ENCODE measurements around the gene GRM8. TPM values are rescaled to one million over a fixed set of nuclear protein-coding genes. Genes with fewer than 3 reads are reported as not detected.

Gene GRM8
- total RNA-seq, 3 donors from 2014 or later = not detected

DNA sequence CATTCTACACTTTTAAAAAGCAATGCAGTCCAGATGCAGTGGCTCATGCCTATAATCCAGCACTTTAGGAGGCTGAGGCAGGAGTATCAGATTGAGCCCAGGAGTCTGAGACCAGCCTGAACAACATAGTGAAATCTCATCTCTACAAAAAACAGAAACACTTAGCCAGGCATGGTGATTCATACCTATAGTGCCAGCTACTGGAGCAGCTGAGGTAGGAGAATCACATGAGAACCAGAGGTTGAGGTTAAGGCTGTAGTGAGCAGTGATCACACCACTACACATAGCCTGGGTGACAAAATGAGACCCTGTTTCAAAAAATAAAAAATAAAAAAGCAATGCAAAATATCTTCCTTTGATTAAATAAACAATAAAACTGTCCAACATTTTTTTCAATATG is 205.2 kb downstream of the GRM8 start:
- Histone ChIP-seq H3K4me1 (no peaks in the 10 kb centered on the region), H3K27ac (no peak overlapping the region), H3K4me3 (no peak overlapping the region), H3K9me3 (no peaks in the 10 kb centered on the region), H3K27me3 (no peaks in the 10 kb centered on the region), H3K36me3 (no peaks in the 10 kb centered on the region)
- intact Hi-C loops (cut with DNase I; ENCODE audit: low total_unique reads) = no loop called here
- TF ChIP-seq POLR2A (IDR thresholded peaks at IDR 0.05) = no peak
- TF ChIP-seq, protein P1, sequence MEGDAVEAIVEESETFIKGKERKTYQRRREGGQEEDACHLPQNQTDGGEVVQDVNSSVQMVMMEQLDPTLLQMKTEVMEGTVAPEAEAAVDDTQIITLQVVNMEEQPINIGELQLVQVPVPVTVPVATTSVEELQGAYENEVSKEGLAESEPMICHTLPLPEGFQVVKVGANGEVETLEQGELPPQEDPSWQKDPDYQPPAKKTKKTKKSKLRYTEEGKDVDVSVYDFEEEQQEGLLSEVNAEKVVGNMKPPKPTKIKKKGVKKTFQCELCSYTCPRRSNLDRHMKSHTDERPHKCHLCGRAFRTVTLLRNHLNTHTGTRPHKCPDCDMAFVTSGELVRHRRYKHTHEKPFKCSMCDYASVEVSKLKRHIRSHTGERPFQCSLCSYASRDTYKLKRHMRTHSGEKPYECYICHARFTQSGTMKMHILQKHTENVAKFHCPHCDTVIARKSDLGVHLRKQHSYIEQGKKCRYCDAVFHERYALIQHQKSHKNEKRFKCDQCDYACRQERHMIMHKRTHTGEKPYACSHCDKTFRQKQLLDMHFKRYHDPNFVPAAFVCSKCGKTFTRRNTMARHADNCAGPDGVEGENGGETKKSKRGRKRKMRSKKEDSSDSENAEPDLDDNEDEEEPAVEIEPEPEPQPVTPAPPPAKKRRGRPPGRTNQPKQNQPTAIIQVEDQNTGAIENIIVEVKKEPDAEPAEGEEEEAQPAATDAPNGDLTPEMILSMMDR (IDR thresholded peaks at IDR 0.05) = no peak
- TF ChIP-seq POLR2AphosphoS5 (IDR thresholded peaks at IDR 0.05) = no peak
- no peak for DNase-seq (ENCODE audit: low spot score in 2 of 2)

DNA sequence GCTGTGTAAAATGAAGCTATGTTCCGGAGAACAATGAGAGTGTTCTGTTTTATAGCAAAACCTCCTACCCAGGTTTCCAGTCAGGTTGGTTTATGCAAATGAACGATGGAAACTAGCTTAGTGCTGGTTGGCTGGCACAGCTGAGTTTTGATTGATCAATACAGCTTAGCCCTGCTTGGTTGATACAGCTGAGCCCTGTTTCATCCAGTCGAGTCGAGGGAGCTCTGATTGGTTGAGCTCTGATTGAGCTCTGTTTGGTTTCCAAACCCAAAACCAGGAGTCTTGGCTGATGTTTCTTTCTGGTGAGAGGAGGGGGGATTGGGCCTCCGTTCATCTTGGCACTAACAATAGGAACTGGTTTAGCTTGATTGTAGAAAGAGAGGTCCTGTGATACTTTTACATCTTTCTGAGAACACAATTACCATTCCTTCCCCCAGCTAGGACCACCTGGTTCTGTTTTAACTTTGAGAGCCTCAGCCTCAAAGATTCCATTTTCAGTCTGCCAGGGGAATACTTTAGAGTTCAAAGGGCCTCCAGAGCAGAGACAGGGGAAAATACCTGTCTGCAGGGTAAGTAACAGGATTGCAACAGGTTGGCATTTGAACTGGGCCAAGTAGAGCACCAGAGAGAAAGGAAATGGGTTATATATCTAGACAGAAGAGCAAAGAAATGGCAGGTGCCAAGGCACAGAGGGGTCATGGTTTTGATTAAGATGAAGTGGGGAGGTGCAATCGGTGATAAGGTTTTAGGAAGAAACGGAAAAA is 210.9 kb downstream of the GRM8 start:
- Histone ChIP-seq H3K4me3 (no peak overlapping the region), H3K27ac (no peak overlapping the region), H3K36me3 (no peaks in the 10 kb centered on the region), H3K4me1 (no peaks in the 10 kb centered on the region), H3K9me3 (no peaks in the 10 kb centered on the region), H3K27me3 (no peaks in the 10 kb centered on the region)
- TF ChIP-seq, protein P1 (IDR thresholded peaks at IDR 0.05) = no peak
- TF ChIP-seq POLR2AphosphoS5 (IDR thresholded peaks at IDR 0.05) = no peak
- TF ChIP-seq POLR2A (IDR thresholded peaks at IDR 0.05) = no peak
- no peak for DNase-seq (ENCODE audit: low spot score in 2 of 2)
- intact Hi-C loops (cut with DNase I; ENCODE audit: low total_unique reads) = no loop called here

DNA sequence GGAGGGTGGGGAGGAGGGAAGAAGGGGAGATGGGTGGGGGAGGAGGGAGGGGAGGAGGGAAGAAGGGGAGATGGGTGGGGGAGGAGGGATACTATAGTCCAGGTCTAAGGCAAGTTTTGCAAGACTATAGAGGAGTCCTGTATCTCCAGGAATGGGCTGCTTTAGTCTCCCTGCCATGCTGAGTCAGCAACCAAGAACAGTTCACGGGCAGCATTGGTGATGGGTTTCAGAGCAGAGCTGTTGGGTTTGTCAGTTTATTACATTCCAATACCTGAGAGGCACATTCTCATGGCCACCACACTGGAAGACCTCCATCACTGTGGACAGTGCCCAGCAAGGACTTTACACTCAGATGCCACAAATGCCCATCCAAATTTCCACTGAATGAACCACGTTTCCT is 212.7 kb downstream of the GRM8 start:
- intact Hi-C loops (cut with DNase I; ENCODE audit: low total_unique reads) = no loop called here
- H3K27ac ChIP-seq = no peak overlapping the region
- no peak for TF ChIP-seq POLR2AphosphoS5 (IDR thresholded peaks at IDR 0.05)
- TF ChIP-seq, protein P1 (IDR thresholded peaks at IDR 0.05) = no peak
- no peak for TF ChIP-seq POLR2A (IDR thresholded peaks at IDR 0.05)

DNA sequence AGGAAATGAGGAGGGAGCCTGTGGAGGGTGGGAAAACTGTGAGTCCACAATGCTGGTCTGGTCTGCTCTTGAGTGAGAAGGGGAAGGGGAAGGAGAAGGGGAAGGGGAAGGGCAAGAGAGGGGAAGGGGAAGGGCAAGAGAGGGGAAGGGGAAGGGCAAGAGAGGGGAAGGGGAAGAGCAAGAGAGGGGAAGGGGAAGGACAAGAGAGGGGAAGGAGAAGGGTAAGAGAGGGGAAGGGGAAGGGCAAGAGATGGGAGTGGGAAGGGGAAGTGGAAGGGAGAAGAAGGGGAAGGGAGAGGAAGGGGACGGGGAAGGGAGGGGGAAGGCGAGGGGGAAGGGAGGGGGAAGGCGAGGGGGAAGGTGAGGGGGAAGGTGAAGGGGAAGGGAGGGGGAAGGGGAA is 213.2 kb downstream of the GRM8 start:
- no peak overlapping the region for H3K27ac ChIP-seq
- no peak overlapping the region for H3K4me3 ChIP-seq
- H3K4me1 ChIP-seq = no peaks in the 10 kb centered on the region
- no peak for DNase-seq (ENCODE audit: low spot score in 2 of 2)
- no peaks in the 10 kb centered on the region for H3K9me3 ChIP-seq
- intact Hi-C loops (cut with DNase I; ENCODE audit: low total_unique reads) = no loop called here
- H3K36me3 ChIP-seq = no peaks in the 10 kb centered on the region
- H3K27me3 ChIP-seq = no peaks in the 10 kb centered on the region
- TF ChIP-seq POLR2A (IDR thresholded peaks at IDR 0.05) = no peak
- no peak for TF ChIP-seq POLR2AphosphoS5 (IDR thresholded peaks at IDR 0.05)
- TF ChIP-seq, protein P1 (IDR thresholded peaks at IDR 0.05) = no peak

More for the DNA sequence above, 212.7 kb downstream of the GRM8 start:
- H3K36me3 ChIP-seq = no peaks in the 10 kb centered on the region
- no peaks in the 10 kb centered on the region for H3K9me3 ChIP-seq
- no peaks in the 10 kb centered on the region for H3K4me1 ChIP-seq
- H3K27me3 ChIP-seq = no peaks in the 10 kb centered on the region
- no peak for DNase-seq (ENCODE audit: low spot score in 2 of 2)
- H3K4me3 ChIP-seq = no peak overlapping the region

DNA sequence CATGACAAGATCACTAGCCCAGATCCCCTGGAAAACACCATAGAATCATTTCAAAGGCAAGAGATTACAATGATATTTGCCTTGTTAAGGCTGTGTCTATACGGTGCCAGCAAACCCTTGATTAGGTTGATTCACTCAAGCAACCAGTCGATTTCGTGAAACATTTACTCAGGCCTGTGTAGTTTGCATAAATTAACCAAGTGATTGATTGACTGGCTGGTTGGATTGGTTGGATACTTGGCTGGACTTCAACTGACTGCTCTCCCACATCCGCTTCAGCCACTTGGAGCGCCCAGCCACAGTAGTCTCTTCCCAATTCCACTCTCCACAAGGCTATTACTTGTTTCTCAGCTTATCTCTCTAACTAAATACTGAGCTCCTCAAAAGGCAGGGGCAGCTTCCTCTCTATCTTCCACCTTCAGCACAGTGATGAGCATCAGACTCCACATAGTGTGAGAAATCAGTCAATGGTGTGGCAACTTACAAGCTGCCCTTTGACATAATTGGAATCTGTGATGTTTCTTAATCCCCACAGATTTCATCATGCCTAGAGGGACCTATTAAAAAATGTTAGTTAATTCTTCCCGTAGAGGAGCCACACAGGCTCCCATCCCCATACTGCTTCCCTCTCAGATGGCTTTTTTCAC is 217.4 kb downstream of the GRM8 start:
- no peaks in the 10 kb centered on the region for H3K4me1 ChIP-seq
- H3K36me3 ChIP-seq = no peaks in the 10 kb centered on the region
- no peak overlapping the region for H3K4me3 ChIP-seq
- TF ChIP-seq POLR2AphosphoS5 (IDR thresholded peaks at IDR 0.05) (no peak), POLR2A (IDR thresholded peaks at IDR 0.05) (no peak)
- TF ChIP-seq, protein P1 (IDR thresholded peaks at IDR 0.05) = no peak
- no peaks in the 10 kb centered on the region for H3K9me3 ChIP-seq
- H3K27ac ChIP-seq = no peak overlapping the region
- intact Hi-C loops (cut with DNase I; ENCODE audit: low total_unique reads) = no loop called here
- H3K27me3 ChIP-seq = no peaks in the 10 kb centered on the region
- no peak for DNase-seq (ENCODE audit: low spot score in 2 of 2)

Measured in breast epithelium (tissue), 4 donors.